Vagina (tissue), 2 donors: ENCODE data around the gene RASSF8. TPM values are rescaled to one million over a fixed set of nuclear protein-coding genes. Genes with fewer than 3 reads are reported as not detected.

Experiments used
- DNase-seq, 2 donors: peaks; one replicate each; pipeline ENCODE4 v3.0.0-alpha.2; 2017; ENCODE audit errors: extremely low spot score in 2 of 2
- H3K27ac ChIP-seq: fragments of 200-600 bp; sonication (generic); one replicate; pipeline ENCODE4 v1.5.1; 2019
- H3K27me3 ChIP-seq: fragments of 200-600 bp; sonication (generic); one replicate; pipeline ENCODE4 v1.5.1; 2019
- H3K36me3 ChIP-seq, 2 donors: fragments of 200-600 bp; sonication (generic); one replicate each; pipeline ENCODE4 v1.5.1; 2017 to 2019
- H3K4me1 ChIP-seq: fragments of 200-600 bp; sonication (generic); one replicate; pipeline ENCODE4 v1.5.1; 2019
- H3K4me3 ChIP-seq, 2 donors: fragments of 200-600 bp; sonication (generic); 1 replicate in 1 of 2; 2 replicates in 1 of 2; pipeline ENCODE4 v1.5.1; 2016 to 2019
- H3K9me3 ChIP-seq: fragments of 200-600 bp; sonication (generic); one replicate; pipeline ENCODE4 v1.5.1; 2019
- POLR2A ChIP-seq, 2 donors: fragments of 450-650 bp; IDR thresholded peaks; one replicate each; pipeline ENCODE4 v1.6.1; 2017; ENCODE audit warnings: antibody characterized with exemption in 2 of 2, mild to moderate bottlenecking in 2 of 2, moderate library complexity in 2 of 2
- POLR2AphosphoS5 ChIP-seq, 2 donors: sonication (generic); formaldehyde crosslinking; IDR thresholded peaks; one replicate each; pipeline ENCODE4 v1.9.0; 2017; ENCODE audit warnings: antibody characterized with exemption in 2 of 2, mild to moderate bottlenecking in 2 of 2, low read depth in 1 of 2; ENCODE audit not compliant: insufficient read depth in 1 of 2
- intact Hi-C: fragments of 100-400 bp; cut with DNase I; formaldehyde crosslinking; loops from one replicate; pipeline ENCODE4 v1.15.1; 2023
- total RNA-seq: library from RNA; depleted of rRNA; stranded (reverse); fragments of >200 nt; gene quantifications from one replicate; pipeline ENCODE4 v1.2.3, GENCODE V29; 2016
- TF ChIP-seq, protein P1 (sequence below), 3 experiments: fragments of 450-650 bp in 2 of 3; fragments of 200-600 bp in 1 of 3; sonication (generic) in 1 of 3; IDR thresholded peaks; one replicate each; pipeline ENCODE4 v1.5.1; 2017 to 2019; ENCODE audit warnings: antibody characterized with exemption in 3 of 3, mild to moderate bottlenecking in 2 of 3, moderate library complexity in 2 of 3

The RASSF8 gene
- total RNA-seq, 1 donor from 2014 or later = 68.5 TPM

DNA sequence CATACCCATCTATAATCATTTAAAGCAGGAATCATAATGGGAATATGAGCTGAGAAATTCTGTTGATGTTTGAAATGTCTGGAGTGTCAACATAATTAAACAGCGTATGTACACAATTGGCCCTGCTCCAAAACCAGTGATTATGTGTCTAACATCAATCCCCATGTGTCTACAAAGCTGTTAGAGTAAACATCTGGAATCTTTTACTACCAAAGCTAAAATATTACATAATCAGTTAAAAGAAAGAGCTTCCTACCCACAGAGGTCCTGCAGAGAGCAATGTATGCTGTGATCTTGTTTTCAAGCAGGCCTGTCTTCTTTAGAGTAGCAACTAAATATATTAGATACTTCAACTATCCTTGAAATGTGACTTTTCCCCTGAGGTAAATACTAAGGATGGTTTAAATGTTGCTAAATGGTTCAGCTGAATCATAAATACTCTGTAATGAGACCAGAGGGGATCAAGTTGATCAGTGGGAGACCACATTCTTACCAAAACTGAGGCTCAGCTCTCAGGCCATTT lies 74.3 kb downstream of the RASSF8 start:
- intact Hi-C loops = loop anchor here (5.0 kb wide), 1 partner anchor 75 kb away; the partner anchor contains the start of gene RASSF8
- H3K36me3 ChIP-seq = no peaks in the 10 kb centered on the region
- H3K27ac ChIP-seq = no peak overlapping the region
- H3K4me1 ChIP-seq = peaks cover 43% of the 10 kb centered on the region
- no peak overlapping the region for H3K4me3 ChIP-seq
- H3K9me3 ChIP-seq = no peaks in the 10 kb centered on the region
- no peak for DNase-seq
- TF ChIP-seq POLR2A (IDR thresholded peaks at IDR 0.05) (no peak), POLR2AphosphoS5 (IDR thresholded peaks at IDR 0.05; ENCODE audit: insufficient read depth in 1 of 2, low read depth in 1 of 2) (no peak)
- TF ChIP-seq, protein P1, sequence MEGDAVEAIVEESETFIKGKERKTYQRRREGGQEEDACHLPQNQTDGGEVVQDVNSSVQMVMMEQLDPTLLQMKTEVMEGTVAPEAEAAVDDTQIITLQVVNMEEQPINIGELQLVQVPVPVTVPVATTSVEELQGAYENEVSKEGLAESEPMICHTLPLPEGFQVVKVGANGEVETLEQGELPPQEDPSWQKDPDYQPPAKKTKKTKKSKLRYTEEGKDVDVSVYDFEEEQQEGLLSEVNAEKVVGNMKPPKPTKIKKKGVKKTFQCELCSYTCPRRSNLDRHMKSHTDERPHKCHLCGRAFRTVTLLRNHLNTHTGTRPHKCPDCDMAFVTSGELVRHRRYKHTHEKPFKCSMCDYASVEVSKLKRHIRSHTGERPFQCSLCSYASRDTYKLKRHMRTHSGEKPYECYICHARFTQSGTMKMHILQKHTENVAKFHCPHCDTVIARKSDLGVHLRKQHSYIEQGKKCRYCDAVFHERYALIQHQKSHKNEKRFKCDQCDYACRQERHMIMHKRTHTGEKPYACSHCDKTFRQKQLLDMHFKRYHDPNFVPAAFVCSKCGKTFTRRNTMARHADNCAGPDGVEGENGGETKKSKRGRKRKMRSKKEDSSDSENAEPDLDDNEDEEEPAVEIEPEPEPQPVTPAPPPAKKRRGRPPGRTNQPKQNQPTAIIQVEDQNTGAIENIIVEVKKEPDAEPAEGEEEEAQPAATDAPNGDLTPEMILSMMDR (IDR thresholded peaks at IDR 0.05) = no peak
- no peaks in the 10 kb centered on the region for H3K27me3 ChIP-seq

DNA sequence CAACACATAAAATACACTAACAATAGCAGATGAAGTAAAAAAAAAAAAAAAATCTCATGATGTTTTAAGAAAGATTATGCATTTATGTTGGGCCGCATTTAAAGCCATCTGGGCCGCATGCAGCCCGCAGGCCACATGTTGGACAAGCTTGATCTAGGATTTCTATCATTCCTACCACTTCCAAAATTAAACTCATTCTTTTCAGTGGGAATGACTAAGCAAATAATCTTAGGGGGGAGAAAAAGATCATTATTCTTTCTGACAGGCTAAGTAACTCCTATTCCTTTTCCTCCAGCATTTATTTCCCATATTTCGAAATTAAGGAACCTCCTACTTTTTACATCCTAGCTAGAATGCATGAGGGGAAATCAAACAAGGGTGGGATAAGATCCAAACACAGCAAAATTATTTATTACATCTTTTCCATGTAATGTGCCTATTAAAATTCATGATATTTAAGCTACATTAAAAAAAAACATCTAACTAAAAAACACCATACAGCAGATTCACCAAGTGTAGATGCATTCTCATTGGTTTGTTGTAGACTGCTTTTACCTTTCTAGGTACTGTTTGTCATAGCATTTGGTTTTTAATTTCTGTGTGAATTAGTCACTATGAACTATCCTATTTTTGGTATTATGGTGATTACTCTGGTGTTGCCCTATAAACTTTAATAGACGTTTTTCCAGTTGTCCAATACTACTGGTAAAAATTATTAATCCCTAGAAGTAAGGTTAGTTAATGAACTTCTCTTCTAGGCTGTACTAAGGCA lies 76.1 kb downstream of the RASSF8 start:
- H3K27me3 ChIP-seq = no peaks in the 10 kb centered on the region
- TF ChIP-seq POLR2A (IDR thresholded peaks at IDR 0.05) (no peak), POLR2AphosphoS5 (IDR thresholded peaks at IDR 0.05; ENCODE audit: insufficient read depth in 1 of 2, low read depth in 1 of 2) (no peak)
- TF ChIP-seq, protein P1 (IDR thresholded peaks at IDR 0.05) = no peak
- intact Hi-C loops = loop anchor here (5.0 kb wide), 1 partner anchor 77 kb away; the partner anchor contains the start of gene RASSF8
- no peak for DNase-seq
- H3K4me1 ChIP-seq = peaks cover 33% of the 10 kb centered on the region
- H3K36me3 ChIP-seq = no peaks in the 10 kb centered on the region
- no peaks in the 10 kb centered on the region for H3K9me3 ChIP-seq
- no peak overlapping the region for H3K4me3 ChIP-seq
- no peak overlapping the region for H3K27ac ChIP-seq

DNA sequence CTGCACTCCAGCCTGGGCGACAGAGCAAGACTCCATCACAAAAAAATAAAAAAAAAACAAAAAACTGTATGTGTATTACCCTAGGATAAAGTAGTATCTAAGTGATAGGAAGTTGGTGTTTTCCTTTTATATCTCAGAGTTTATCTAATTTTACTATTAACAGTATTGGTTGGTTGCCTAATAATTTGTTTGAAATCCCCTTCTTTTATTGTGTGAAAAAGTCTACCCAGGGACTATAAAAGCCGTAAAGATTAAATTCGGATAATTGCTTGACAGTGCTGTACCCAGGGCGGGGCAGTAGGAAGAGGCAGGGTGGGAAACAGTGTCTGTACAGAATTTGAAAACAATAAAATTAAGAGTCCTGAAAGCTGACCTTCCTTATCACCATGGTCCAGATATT lies 78.4 kb downstream of the RASSF8 start:
- no peak for DNase-seq
- H3K36me3 ChIP-seq = no peaks in the 10 kb centered on the region
- H3K9me3 ChIP-seq = no peaks in the 10 kb centered on the region
- H3K27ac ChIP-seq = no peak overlapping the region
- H3K27me3 ChIP-seq = no peaks in the 10 kb centered on the region
- H3K4me1 ChIP-seq = peaks cover 15% of the 10 kb centered on the region
- intact Hi-C loops = no loop called here
- no peak overlapping the region for H3K4me3 ChIP-seq
- TF ChIP-seq POLR2AphosphoS5 (IDR thresholded peaks at IDR 0.05; ENCODE audit: insufficient read depth in 1 of 2, low read depth in 1 of 2) (no peak), POLR2A (IDR thresholded peaks at IDR 0.05) (no peak)
- TF ChIP-seq, protein P1 (IDR thresholded peaks at IDR 0.05) = no peak

DNA sequence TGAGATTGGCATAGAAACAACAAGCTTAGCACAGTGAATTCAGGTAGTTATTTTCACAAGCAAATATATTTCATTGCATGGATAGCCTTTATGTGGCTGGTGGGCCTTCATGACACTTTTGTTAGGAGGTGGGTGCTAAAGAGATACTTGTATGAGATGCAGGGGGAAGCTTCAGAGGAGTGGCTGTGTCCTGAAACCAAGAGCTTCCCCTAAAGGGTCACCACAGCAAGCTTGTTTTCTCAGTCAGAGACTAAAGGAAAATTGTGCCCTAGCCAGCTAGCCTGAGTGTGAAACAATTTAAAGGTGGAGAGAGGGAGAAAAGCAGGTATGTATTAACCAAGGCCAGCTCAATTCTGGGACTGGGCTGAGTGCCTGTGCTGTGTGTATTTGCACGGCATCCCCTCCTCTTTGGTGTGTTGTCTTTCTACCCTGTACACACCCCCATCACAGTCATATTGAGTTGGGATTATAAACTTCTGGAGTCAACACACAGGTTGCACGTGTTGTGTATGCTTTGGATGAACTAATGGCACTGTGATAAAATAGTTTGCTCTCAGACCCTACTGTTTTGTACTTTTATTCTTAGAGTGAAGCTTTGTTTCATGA lies 79.2 kb downstream of the RASSF8 start:
- TF ChIP-seq, protein P1 (IDR thresholded peaks at IDR 0.05) = no peak
- TF ChIP-seq POLR2AphosphoS5 (IDR thresholded peaks at IDR 0.05; ENCODE audit: insufficient read depth in 1 of 2, low read depth in 1 of 2) = no peak
- no peak for TF ChIP-seq POLR2A (IDR thresholded peaks at IDR 0.05)
- Histone ChIP-seq H3K4me3 (no peak overlapping the region), H3K36me3 (no peaks in the 10 kb centered on the region), H3K4me1 (peaks cover 10% of the 10 kb centered on the region), H3K27me3 (no peaks in the 10 kb centered on the region), H3K9me3 (no peaks in the 10 kb centered on the region), H3K27ac (no peak overlapping the region)
- intact Hi-C loops = no loop called here
- DNase-seq = no peak
